NT2/D1 (cell line): ENCODE data around the gene MAN2A1.

ENCODE experiments used
- SUZ12 ChIP-seq: IDR thresholded peaks from 2 replicates; pipeline ENCODE4 v1.6.1; 2011; ENCODE audit not compliant: insufficient read length, insufficient read depth; ENCODE audit errors: extremely low read depth
- ZNF274 ChIP-seq: IDR thresholded peaks from 2 replicates; pipeline ENCODE4 v1.6.1; 2011; ENCODE audit warnings: mild to moderate bottlenecking, low read depth, low read length

- TF ChIP-seq SUZ12, result no peak
- no peak for TF ChIP-seq ZNF274
Measured at GRCh38 chr5:109703166-109703565, 13.4 kb downstream of the MAN2A1 start.
